ENCODE results near the gene PDLIM7.

Gene PDLIM7

DNA sequence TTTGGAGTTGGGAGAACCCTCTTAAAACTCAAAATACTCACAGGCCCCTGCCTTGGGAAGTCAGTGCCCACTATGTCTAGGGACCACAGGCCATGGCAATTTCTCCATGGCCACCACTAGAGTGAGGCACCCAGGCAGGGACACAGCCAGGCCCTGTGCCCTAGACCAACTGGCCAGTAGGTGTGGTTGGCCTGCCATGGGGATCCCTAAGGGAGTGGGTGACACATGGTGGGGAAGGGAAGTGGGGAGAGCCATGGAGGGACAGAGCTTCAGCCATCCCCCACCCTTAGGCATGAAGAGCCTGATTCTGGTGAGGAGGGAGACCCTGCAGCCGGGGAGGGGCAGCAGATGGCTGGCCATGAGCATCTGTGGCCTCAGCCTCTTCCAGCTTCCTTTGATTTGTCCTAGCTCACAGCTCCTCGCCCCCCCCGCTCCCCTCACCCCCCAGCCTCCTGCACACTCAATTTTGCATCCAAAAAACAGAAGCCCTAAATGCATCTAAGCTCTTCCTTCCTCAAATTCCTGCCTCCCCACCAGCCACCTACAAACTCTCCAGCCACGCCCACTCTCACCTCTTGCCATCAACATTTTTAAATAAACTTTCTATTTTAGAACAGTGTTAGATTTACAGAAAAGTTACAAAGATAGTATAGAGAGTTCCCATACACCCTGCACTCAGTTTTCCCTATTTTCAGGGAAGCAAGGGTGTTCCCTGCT is 22.4 kb downstream of the PDLIM7 start:
- DNase-seq: no peak
- Mint-ChIP-seq H3K4me3 (peak overlapping the region; percentile 71), H3K27me3 (peaks cover 55% of the 10 kb centered on the region), H3K4me1 (peaks cover 61% of the 10 kb centered on the region), H3K36me3 (no peaks in the 10 kb centered on the region), H3K9me3 (no peaks in the 10 kb centered on the region), H3K27ac (no peak overlapping the region)
- CTCF ChIA-PET: interaction anchor here (1.2 kb wide), 1 partner anchor 26 kb away, joined by 3 read pairs; no protein-coding TSS in a partner anchor

DNA sequence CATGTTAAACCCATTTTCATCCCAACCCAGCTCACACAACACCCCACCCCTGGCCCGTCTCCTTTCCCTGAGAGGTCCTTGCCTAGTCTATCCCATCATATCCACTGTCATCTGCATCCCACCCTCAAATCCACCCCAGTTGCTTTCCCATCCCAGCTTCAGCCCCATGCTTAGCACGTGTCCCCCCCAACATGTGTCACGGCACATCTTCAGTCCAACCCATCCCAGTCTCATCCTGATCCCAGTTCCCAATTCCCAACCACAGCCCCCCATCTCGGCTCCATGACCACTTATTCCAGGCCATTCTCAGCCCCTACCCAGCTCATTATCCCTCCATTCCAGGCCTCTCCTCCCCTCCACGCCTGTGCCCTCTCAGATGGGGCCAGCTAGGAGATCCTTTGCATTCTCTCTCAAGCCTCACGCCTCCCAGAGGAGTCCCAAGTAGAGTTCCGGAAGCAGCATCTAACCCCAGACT is 23.4 kb downstream of the PDLIM7 start:
- CTCF ChIA-PET: interaction anchor here (0.9 kb wide), 1 partner anchor 27 kb away, joined by 3 read pairs; no protein-coding TSS in a partner anchor
- H3K27ac Mint-ChIP-seq: no peak overlapping the region
- H3K4me3 Mint-ChIP-seq: peak overlapping the region; percentile 71

DNA sequence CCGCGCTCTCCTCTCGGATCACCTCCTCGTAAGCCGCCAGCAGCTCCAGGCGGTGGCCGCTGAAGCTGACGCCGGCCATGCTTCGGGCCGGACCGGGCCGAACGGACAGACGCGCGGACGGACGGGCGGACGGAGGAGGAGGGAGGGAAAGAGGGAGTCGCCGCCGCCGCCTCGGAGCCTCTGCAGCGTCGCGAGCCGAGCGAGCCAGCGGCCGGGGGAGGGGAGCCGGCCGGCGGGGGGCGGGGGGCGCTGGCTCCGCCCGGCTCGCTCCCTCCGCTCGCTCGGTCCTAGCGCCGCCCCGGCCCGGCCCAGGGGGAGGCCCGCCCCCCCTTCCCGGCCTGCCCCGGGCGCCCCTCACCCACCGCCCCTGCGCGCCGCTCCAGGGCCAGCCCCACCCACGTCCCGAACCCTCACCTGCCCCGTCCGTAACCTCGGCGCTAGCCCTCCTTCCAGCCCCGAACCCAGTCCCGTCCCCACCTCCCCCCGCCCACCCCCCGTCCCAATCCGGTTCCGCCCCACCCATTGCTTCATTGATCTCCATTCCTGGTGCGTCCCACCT is 23.9 kb downstream of the PDLIM7 start, which contains the start of gene DBN1:
TSS of gene DBN1 (minus strand) at position 192 of the 559 bp plus-strand sequence. CDS start at position 79, 113 bp downstream.
- Mint-ChIP-seq H3K36me3 (no peaks in the 10 kb centered on the region), H3K27ac (no peak within 1 kb of the TSS), H3K27me3 (peaks cover 64% of the 10 kb centered on the region), H3K9me3 (no peaks in the 10 kb centered on the region), H3K4me1 (peaks cover 46% of the 10 kb centered on the region), H3K4me3 (peak within 1 kb of the TSS; percentile 71)
- CTCF ChIA-PET: interaction anchor here (0.6 to 2.0 kb wide), 3 partner anchors 27 to 69 kb away, joined by 3 to 8 read pairs (median 3); no protein-coding TSS in a partner anchor
- peak; percentile 42 for DNase-seq

More for the DNA sequence above, 23.4 kb downstream of the PDLIM7 start:
- no peak for DNase-seq
- Mint-ChIP-seq H3K9me3 (no peaks in the 10 kb centered on the region), H3K4me1 (peaks cover 51% of the 10 kb centered on the region), H3K36me3 (no peaks in the 10 kb centered on the region), H3K27me3 (peaks cover 64% of the 10 kb centered on the region)

DNA sequence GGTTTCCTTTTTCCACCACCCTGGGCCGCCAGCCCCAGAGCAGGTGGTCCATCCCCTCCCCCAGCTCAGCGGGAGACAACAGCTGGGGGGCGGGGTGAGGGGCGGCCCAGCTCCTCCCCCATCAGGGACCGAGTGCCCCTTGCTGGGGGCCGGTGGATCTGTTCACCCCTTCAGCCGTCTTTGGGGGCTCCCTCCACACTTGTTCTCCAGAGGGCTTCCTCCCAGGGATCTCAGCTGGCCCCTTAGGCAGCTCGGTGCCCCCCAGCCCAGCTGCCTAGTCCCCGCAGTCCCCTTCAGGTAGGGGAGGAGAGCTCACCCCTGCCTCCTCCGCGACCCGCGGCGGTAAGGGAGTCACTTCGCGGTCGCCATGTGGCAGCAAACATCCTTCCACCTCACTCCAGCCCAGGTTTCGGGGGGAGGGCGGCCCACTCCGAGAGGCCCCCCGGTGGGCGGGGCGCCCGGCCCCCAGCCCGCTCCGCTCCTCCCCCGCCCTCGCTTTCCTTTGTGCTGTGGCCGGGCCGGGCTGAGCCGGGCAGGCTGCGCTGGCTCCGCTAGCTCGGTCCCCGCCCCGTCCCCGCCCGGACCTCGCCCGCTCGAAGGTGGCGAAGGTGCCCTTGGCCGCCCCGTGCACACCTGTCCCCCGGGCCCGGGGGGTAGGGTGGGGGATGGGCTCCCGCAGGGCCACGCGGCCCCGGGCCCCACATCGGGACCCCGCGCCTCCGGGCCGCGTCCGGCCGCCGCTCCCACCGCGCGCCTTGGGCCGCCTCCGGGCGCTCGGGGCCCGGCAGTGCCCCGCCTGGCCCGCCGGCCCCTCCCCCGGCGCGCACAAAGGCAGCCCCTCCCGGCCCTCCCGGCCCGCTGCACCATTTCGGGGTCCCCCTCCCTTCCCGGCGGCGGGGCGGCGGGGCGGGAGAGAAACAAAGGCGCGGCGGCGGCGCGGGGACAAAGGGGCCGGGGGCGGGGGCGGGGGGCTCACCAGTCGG is 24.7 kb downstream of the PDLIM7 start:
- CTCF ChIA-PET: interaction anchor here (0.6 to 2.0 kb wide), 4 partner anchors 28 to 196 kb away, joined by 3 to 8 read pairs (median 3); no protein-coding TSS in a partner anchor
- peak; percentile 69 for DNase-seq
- H3K4me1 Mint-ChIP-seq: peaks cover 39% of the 10 kb centered on the region
- peak overlapping the region; percentile 62 for H3K4me3 Mint-ChIP-seq
- H3K27ac Mint-ChIP-seq: no peak overlapping the region
- H3K36me3 Mint-ChIP-seq: no peaks in the 10 kb centered on the region
- no peaks in the 10 kb centered on the region for H3K9me3 Mint-ChIP-seq
- H3K27me3 Mint-ChIP-seq: peaks cover 64% of the 10 kb centered on the region

DNA sequence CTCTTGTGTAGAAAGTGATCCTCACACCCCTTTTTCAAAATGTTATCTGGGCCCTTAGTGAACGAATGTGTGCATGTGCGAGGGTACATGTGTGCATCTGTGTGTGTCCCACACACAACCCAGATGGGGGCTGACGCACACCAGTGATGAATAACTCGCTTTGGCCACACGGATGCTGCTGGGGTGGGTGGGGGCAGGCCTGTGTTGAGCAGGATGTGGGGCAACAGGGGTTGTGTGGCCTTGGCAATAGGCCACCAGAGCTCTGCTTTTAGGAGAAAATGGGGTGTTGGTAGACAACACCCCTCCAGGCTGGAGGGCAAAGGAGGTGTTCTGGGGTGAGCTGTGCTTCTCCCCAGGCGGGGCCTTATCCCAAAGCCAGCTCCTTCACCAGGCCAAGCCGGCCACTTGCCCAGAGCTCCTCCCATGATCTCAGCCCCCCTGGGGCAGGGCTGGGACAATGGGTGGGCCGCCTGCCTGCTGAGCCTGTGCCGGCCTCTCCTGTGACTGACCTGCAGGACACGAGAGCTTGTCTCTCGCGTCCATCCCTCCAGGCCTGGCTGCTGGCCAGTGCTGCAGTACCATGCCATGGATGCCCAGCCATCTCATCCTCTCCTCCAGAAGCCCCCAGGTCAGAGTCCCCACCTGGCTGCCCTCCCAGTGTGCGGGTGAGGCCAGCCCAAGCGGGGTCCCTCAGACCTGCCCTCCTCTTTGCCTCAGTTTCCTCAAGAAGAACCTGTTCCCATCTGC is 25.6 kb downstream of the PDLIM7 start:
- H3K27ac Mint-ChIP-seq: no peak overlapping the region
- CTCF ChIA-PET: interaction anchor here (0.7 to 2.0 kb wide), 5 partner anchors 15 to 195 kb away, joined by 3 to 8 read pairs (median 4); no protein-coding TSS in a partner anchor
- H3K4me3 Mint-ChIP-seq: peak overlapping the region; percentile 3
- peaks cover 72% of the 10 kb centered on the region for H3K27me3 Mint-ChIP-seq
- H3K9me3 Mint-ChIP-seq: no peaks in the 10 kb centered on the region
- peaks cover 37% of the 10 kb centered on the region for H3K4me1 Mint-ChIP-seq
- DNase-seq: no peak
- no peaks in the 10 kb centered on the region for H3K36me3 Mint-ChIP-seq

DNA sequence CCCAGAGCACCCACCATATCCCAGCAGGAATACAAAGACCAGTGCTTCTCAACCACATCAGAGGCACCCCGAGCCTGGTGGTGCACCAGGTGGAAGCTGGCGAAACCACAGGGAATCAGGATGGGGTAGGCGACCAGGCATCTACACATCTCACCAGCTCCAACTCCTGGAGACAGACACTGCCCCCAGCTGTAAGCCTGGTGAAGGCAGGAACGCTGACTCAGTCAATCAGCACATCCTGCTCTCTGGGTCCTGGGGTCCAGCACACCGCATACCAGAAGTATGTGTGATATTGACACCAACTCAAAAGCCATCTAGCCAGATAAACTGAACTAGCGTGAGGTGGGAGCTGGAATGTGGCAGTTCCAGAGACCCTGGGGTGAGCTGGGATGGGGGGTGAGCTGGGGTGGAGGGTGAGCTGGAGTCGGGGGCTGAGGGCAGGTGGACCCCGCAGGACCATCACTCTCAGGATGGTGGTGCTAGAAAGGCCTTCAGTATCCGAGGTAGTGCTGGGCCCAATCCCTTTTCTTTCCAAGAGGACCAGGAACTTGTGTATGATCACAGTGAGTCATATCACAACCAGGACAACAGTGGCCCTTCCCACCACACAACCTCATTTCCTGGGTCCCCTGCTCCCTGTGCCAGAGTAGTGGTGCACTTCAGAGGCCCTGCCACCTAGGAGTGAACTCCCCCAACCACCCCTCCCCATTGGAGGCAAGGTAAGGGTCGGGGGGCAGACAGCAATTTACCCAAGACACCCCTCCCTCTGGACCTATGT is 26.5 kb downstream of the PDLIM7 start:
- Mint-ChIP-seq H3K9me3 (no peaks in the 10 kb centered on the region), H3K36me3 (no peaks in the 10 kb centered on the region), H3K27me3 (peaks cover 70% of the 10 kb centered on the region), H3K27ac (no peak overlapping the region), H3K4me1 (peaks cover 33% of the 10 kb centered on the region), H3K4me3 (no peak overlapping the region)
- CTCF ChIA-PET: interaction anchor here (1.0 to 2.0 kb wide), 4 partner anchors 14 to 67 kb away, joined by 3 to 8 read pairs (median 4); no protein-coding TSS in a partner anchor
- DNase-seq: no peak

DNA sequence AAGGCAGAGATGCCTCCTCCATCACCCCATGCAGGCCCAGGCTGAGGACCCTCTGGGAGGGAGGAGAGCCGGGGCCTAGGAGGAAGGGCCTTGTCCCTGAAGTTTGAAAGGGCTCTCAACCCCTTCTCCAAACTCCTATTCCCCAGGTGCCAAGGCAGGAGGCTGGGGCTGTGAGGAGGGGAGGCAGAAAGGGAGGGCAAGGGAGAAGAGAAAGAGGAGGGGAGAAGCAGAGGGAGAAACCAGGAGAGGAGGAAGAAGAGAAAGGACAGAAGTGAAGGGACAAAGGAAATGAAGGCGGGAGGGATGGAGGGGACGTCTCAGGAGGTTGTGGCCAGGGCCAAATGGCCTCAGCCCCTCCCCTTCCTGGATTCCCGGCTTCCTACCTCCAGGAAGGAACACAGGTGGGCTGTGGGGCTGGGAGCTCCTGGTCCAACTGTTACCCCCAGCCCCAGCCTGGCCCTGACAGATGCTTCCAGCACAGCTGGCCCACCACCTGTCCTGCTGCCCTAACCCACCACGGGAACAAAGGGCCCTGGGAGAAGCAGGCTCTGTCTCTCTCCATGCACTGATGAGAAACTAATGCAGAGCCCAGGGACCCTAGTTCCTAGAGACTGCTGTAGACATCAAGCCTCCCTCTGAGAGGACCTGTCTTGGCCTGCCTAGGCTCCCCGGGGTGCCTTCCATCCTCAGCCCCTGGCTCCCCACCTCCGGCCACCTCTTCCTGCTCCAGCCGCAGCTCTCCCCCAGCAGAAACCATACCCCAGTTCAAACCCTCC is 27.5 kb downstream of the PDLIM7 start:
- Mint-ChIP-seq H3K27me3 (peaks cover 59% of the 10 kb centered on the region), H3K4me1 (peaks cover 25% of the 10 kb centered on the region), H3K36me3 (no peaks in the 10 kb centered on the region), H3K27ac (no peak overlapping the region), H3K9me3 (no peaks in the 10 kb centered on the region), H3K4me3 (no peak overlapping the region)
- CTCF ChIA-PET: interaction anchor here (0.6 to 1.2 kb wide), 2 partner anchors 25 to 66 kb away, joined by 3 read pairs; no protein-coding TSS in a partner anchor
- DNase-seq: no peak

DNA sequence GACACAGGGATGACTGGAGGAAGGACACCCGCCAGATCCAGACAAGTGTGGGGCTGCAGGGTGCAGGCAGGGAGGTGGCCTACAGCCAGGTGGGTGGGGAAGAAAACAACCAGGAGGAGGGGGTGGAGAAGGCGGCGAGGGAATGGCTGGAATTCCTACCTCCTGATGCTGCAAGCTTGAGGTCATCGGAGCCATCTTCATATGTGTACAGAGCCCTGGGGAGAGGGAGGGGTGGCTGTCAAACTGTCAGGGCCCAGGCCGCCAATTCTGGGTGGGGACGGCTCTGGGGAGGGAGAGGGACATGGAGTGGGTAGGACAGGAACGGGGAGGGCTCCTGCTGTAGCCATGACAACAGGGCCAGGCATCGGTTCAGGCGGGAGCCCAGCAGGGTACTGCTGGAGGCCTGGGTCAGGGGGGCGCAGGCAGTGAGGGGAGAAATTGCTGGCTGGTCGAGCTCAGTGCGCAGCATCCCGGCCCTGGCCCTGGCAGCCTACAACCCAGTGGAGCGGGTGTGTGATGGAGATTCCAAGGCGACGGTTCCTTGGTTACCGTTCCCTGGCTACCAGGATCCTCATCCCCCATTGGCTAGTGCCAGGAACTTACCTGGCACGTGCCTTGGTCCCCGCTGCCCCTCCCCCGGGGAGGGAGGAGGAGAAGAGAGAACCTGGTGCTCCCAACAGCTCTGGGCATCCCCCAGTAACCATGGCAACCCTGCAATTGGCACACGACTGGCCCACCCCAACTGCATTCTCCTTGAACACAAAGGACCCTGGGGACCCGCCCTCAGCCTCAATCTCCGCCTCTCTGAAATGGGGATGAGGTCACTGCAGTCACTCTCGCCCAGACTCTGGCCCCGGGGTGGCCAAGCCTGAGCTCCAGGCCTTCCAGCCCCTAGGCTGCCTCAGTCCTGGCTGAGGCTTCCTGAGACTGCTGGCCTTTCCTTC is 28.4 kb downstream of the PDLIM7 start:
- no peaks in the 10 kb centered on the region for H3K36me3 Mint-ChIP-seq
- H3K4me3 Mint-ChIP-seq: no peak overlapping the region
- CTCF ChIA-PET: interaction anchor here (0.7 to 1.5 kb wide), 3 partner anchors 11 to 66 kb away, joined by 3 to 6 read pairs (median 4); no protein-coding TSS in a partner anchor
- H3K9me3 Mint-ChIP-seq: no peaks in the 10 kb centered on the region
- no peak for DNase-seq
- no peak overlapping the region for H3K27ac Mint-ChIP-seq
- H3K27me3 Mint-ChIP-seq: peaks cover 50% of the 10 kb centered on the region
- peaks cover 18% of the 10 kb centered on the region for H3K4me1 Mint-ChIP-seq

DNA sequence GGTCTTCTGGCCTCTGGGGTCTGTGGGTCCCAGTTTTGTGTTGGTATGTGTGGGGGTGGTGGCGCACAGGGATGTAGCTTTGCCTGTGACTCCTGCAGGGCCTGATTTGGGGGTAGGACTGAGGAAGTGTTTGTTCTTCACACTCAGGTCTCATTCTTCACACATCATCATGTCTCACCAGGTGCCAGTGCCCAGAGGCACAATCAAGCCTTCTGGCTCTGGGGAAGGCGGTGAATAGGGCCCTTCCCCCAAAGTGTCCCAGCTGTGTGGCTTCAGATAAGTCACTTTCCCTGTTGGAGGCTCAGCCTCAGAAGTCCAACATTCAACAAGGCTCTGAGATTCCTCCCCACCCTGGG is 29.1 kb downstream of the PDLIM7 start:
- no peaks in the 10 kb centered on the region for H3K9me3 Mint-ChIP-seq
- peaks cover 46% of the 10 kb centered on the region for H3K27me3 Mint-ChIP-seq
- H3K36me3 Mint-ChIP-seq: no peaks in the 10 kb centered on the region
- H3K4me1 Mint-ChIP-seq: peaks cover 16% of the 10 kb centered on the region
- DNase-seq: no peak
- no peak overlapping the region for H3K27ac Mint-ChIP-seq
- H3K4me3 Mint-ChIP-seq: no peak overlapping the region
- CTCF ChIA-PET: interaction anchor here (0.8 to 1.5 kb wide), 2 partner anchors 11 to 65 kb away, joined by 3 to 6 read pairs; no protein-coding TSS in a partner anchor

DNA sequence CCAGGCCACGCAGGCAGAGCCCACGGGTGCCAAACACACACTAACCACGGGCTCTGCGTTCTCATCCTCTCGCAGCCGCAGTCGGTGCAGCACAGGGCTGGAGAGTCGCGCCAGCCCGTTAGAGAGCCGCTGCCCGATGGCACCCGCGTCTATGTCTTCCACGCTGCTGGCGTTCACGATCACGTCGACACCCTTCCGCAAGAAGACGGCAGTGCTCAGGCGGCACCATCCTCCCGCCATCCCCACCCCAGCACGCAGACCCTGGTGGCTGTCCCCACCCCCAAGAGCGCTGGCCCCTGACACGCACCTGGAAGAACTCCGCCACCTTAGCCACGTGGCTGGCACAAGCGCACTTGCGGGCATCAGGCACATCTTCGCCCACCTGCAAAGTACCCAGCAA is 30.0 kb downstream of the PDLIM7 start:
- Mint-ChIP-seq H3K4me1 (peaks cover 18% of the 10 kb centered on the region), H3K27me3 (peaks cover 48% of the 10 kb centered on the region), H3K9me3 (no peaks in the 10 kb centered on the region), H3K4me3 (no peak overlapping the region), H3K36me3 (no peaks in the 10 kb centered on the region), H3K27ac (no peak overlapping the region)
- CTCF ChIA-PET: interaction anchor here (1.5 kb wide), 1 partner anchor 64 kb away, joined by 6 read pairs; no protein-coding TSS in a partner anchor
- no peak for DNase-seq

DNA sequence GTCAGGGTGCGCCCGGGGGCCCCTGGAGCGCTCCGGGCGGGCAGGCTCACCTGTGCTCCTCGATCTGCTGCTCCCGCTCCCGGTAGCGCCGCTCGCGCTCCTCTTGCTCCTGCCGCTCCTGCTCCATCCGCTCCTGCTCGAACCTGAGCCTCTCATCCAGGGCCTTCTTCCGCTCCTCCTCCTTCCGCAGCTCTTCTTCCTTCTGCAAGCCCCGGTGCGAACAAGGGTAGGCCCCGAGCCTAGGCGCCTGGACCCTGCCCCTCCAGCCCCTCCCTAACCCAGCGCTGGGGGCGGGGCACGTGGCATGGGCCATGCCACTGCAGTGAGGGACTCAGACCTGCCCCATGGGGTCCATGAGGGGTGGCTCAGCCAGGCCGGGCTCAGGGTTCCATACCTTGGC is 30.5 kb downstream of the PDLIM7 start:
- peaks cover 20% of the 10 kb centered on the region for H3K4me1 Mint-ChIP-seq
- H3K4me3 Mint-ChIP-seq: no peak overlapping the region
- no peaks in the 10 kb centered on the region for H3K36me3 Mint-ChIP-seq
- no peaks in the 10 kb centered on the region for H3K9me3 Mint-ChIP-seq
- H3K27me3 Mint-ChIP-seq: peaks cover 47% of the 10 kb centered on the region
- DNase-seq: no peak
- CTCF ChIA-PET: no interaction called here
- no peak overlapping the region for H3K27ac Mint-ChIP-seq
